Measurements from ENCODE around the gene ARHGAP15. TPM values are rescaled to one million over a fixed set of nuclear protein-coding genes. Genes with fewer than 3 reads are reported as not detected.

Gene ARHGAP15
- total and polyA plus RNA-seq, 12 donors, result 1.3 to 7.7 (median 2.8) TPM

GRCh38 chr2:143336719-143337210, 207.5 kb downstream of the ARHGAP15 start:
- no peak for TF ChIP-seq CTCF (IDR thresholded peaks at IDR 0.05)
- 94 to 100% methylated on average over 1 of the region's 1 CpG for WGBS, 2 donors
- no peaks in the 10 kb centered on the region for H3K36me3 ChIP-seq
- intact Hi-C loops (cut with DNase I), result no loop called here
- H3K27me3 ChIP-seq, result no peaks in the 10 kb centered on the region
- ATAC-seq (no peak), DNase-seq (no peak)
- H3K27ac ChIP-seq, result no peak overlapping the region
- H3K4me1 ChIP-seq, result no peaks in the 10 kb centered on the region
- H3K9me3 ChIP-seq, result no peaks in the 10 kb centered on the region
- no peak overlapping the region for H3K4me3 ChIP-seq

GRCh38 chr2:143341478-143341877, 212.3 kb downstream of the ARHGAP15 start:
- ATAC-seq (no peak), DNase-seq (no peak)
- WGBS, 2 donors, result 91 to 95% methylated on average over 2 of the region's 2 CpGs
- Histone ChIP-seq H3K27me3 (no peaks in the 10 kb centered on the region), H3K4me1 (no peaks in the 10 kb centered on the region), H3K36me3 (no peaks in the 10 kb centered on the region), H3K4me3 (no peak overlapping the region), H3K9me3 (no peaks in the 10 kb centered on the region), H3K27ac (no peak overlapping the region)
- intact Hi-C loops (cut with DNase I), result no loop called here
- TF ChIP-seq CTCF (IDR thresholded peaks at IDR 0.05), result no peak

GRCh38 chr2:143344780-143345179, 215.6 kb downstream of the ARHGAP15 start:
- 87 to 97% methylated on average over 2 of the region's 2 CpGs for WGBS, 2 donors
- H3K36me3 ChIP-seq, result no peaks in the 10 kb centered on the region
- TF ChIP-seq CTCF (IDR thresholded peaks at IDR 0.05), result no peak
- ATAC-seq (no peak), DNase-seq (no peak)
- no peaks in the 10 kb centered on the region for H3K27me3 ChIP-seq
- no peak overlapping the region for H3K27ac ChIP-seq
- no peaks in the 10 kb centered on the region for H3K9me3 ChIP-seq
- intact Hi-C loops (cut with DNase I), result no loop called here
- no peaks in the 10 kb centered on the region for H3K4me1 ChIP-seq
- no peak overlapping the region for H3K4me3 ChIP-seq

- no peaks in the 10 kb centered on the region for H3K4me1 ChIP-seq
- intact Hi-C loops (cut with DNase I), result no loop called here
- 71% methylated on average over 9 of the region's 9 CpGs for WGBS, 2 donors
- no peak for TF ChIP-seq CTCF (IDR thresholded peaks at IDR 0.05)
- no peak overlapping the region for H3K27ac ChIP-seq
- H3K27me3 ChIP-seq, result no peaks in the 10 kb centered on the region
- DNase-seq (no peak), ATAC-seq (no peak)
- no peaks in the 10 kb centered on the region for H3K9me3 ChIP-seq
- H3K36me3 ChIP-seq, result no peaks in the 10 kb centered on the region
- no peak overlapping the region for H3K4me3 ChIP-seq
These were observed 216.9 kb downstream of the ARHGAP15 start for GRCh38 chr2:143345887-143346787.

All from heart right ventricle (tissue), 16 donors.